Measurements from ENCODE around the gene MIA. TPM values are rescaled to one million over a fixed set of nuclear protein-coding genes. Genes with fewer than 3 reads are reported as not detected.

The MIA gene
- total RNA-seq, 1 donor from 2014 or later, result not detected

- no peak for TF ChIP-seq CTCF (conservative IDR thresholded peaks at IDR 0.05; ENCODE audit: low read depth, low read length)
- no peak overlapping the region for H3K4me3 ChIP-seq (ENCODE audit: low read depth, low read length)
- no peak for DNase-seq (ENCODE audit: low read depth)
Measured at GRCh38 chr19:40791996-40792395, 16.7 kb downstream of the MIA start.

GRCh38 chr19:40797166-40797962 lies 22.0 kb downstream of the MIA start:
- no peak for DNase-seq (ENCODE audit: low read depth)
- no peak for TF ChIP-seq CTCF (conservative IDR thresholded peaks at IDR 0.05; ENCODE audit: low read depth, low read length)
- H3K4me3 ChIP-seq (ENCODE audit: low read depth, low read length), result no peak overlapping the region

- DNase-seq (ENCODE audit: low read depth), result no peak
- H3K4me3 ChIP-seq (ENCODE audit: low read depth, low read length), result peak overlapping the region; percentile 56
- peak; percentile 45 for TF ChIP-seq CTCF (conservative IDR thresholded peaks at IDR 0.05; ENCODE audit: low read depth, low read length)
Measured at GRCh38 chr19:40797963-40798682, 22.8 kb downstream of the MIA start.

- no peak for TF ChIP-seq CTCF (conservative IDR thresholded peaks at IDR 0.05; ENCODE audit: low read depth, low read length)
- DNase-seq (ENCODE audit: low read depth), result peak; percentile 82
- H3K4me3 ChIP-seq (ENCODE audit: low read depth, low read length), result peak within 1 kb of the TSS; percentile 95
Measured at GRCh38 chr19:40798683-40799557, 23.6 kb downstream of the MIA start, which contains the start of gene EGLN2. Gene EGLN2 (plus strand): TSS chr19:40799191. CDS start chr19:40800573, 1,382 bp downstream.

GRCh38 chr19:40799558-40800338 lies 24.4 kb downstream of the MIA start:
- DNase-seq (ENCODE audit: low read depth), result no peak
- TF ChIP-seq CTCF (conservative IDR thresholded peaks at IDR 0.05; ENCODE audit: low read depth, low read length), result no peak
- peak overlapping the region; percentile 95 for H3K4me3 ChIP-seq (ENCODE audit: low read depth, low read length)

All from epithelial cell of proximal tubule (primary cell).